Epithelial cell of prostate (primary cell): ENCODE results near the gene CHST8.

Source experiments
- DNase-seq: peaks from one replicate; pipeline ENCODE4 v3.0.0-alpha.2; 2011; ENCODE audit warnings: low read depth, low spot score
- H3K27ac ChIP-seq: fragments of 450-650 bp; 2 replicates; pipeline ENCODE4 v1.5.1; 2017; ENCODE audit warnings: mild to moderate bottlenecking

The CHST8 gene

DNA sequence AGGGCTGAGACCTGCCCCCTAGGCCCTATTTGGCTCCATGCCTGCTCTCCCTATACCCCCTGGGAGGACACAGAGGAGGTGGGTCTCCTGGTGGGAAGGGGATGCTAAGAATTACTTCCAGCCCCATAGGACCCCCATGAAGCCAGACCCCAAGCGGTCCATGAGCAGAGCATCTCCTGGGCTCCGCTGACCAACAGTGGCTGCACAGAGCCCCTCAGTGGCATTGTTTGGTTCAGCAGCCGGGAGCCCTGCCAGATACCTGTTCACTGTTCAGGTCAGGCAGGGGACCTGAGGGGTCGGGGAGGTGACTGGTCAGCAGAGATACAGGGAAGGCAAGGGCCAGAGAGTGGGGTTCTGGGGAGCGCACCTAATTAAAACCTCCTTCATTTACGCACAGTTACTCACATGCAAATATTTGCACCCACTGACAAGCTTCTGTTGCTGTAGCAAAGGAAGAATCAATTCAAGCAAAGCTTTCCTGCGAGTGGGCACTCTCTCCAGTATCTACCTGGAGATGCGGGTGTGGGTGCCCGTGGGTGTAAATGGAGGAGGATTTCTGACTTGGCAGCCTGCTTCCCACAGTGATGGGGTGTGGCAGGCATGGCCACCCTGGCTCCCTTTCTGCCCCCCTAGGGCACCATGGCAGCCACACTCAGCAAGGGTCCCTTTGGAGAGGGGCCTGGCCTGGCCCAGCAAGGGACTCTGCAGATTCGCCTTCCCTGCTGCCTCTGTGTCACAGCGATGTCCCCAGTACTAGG, 83.5 kb downstream of the CHST8 start:
- DNase-seq = no peak
- no peak overlapping the region for H3K27ac ChIP-seq

DNA sequence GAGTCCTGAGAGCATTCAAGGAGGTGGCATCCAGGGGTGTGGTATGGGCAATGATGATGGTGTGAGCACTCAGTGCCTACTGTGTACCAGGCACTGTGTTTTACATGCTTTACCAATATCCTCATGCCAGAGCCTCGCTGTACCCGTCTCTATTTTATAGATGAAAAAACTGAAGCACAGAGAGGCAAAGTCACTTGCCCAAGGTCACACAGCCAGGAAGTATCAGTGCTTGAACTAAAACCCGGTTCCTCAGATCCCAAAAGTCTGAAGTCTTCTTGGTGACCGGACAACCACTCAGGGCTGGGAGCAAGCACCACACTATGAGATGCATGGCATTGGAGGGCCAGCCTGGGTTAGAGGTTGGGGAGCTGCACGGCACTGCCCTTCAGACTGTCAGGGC, 84.1 kb downstream of the CHST8 start:
- no peak for DNase-seq
- H3K27ac ChIP-seq = no peak overlapping the region

DNA sequence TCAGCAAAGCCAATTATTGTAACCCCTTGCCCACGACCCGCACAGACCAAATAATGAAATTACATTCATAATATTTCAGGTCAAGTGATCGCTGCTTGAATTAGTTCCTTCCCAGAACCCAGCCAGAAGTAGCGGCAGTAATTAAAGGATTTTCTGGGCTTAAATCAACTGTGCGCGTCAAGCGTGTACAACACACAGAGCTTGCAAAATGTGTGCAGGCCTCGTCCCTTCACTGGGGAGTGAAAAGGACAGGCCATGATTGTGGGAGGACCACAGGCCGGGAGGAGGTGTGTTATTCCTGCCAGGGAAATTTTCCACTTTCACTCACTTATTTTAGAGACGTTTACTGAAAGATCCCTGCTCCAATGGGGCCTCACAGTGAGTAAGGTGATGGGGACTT, 84.9 kb downstream of the CHST8 start:
- no peak for DNase-seq
- no peak overlapping the region for H3K27ac ChIP-seq

DNA sequence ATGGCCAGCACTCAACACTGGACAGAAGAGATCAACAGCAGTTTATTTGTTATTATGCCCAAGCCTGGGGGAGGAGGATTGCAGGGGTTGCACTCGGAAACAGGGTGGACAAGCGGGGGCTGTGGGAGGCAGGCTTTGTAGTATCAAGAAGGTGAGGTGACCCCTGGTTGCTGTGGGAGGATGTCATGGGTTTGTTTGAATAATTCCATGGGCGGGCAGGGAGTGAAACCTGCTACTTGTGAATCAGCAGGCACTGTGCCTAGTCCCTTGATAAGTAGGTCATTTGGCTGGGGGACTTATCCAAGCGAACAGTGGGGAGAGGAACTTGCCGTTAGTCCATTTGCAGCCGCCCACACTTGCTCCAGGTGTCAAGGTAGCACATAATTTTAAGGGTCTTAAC, 90.5 kb downstream of the CHST8 start:
- no peak for DNase-seq
- no peak overlapping the region for H3K27ac ChIP-seq

DNA sequence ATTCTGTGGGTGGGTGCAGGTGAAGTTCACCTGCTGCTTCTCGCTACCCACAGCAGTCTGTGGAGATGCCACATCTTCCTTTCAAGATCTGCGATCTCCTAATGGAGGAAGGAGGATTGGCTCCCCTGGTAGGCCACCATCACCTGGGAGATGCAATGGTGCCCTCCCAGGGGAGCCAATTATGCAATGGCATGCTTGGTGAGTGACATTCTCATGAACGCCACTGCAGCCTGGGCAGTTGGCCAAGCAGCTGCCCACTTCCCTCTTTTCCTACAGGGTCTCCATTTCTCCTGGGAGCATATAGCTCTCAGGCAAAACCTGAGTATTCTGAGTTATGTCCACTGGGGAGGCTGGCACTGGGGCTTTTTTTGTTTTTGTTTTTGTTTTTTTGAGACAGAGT, 91.4 kb downstream of the CHST8 start:
- H3K27ac ChIP-seq = no peak overlapping the region
- no peak for DNase-seq

DNA sequence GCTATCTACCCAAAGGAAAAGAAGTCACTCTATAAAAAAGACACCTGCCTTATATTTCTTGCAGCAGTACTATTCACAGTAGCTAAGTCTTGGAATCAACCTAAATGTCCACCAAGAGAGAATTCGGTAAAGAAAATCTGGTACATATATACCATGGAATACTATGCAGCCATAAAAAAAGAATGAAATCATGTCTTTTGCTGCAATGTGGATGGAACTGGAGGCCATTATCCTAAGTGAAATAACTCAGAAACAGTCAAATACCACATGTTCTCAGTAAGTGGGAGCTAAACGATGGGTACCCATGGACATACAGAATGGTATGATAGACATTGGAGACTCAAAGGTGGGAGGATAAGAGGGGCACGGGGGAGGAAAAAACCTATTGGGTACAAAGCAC, 92.4 kb downstream of the CHST8 start:
- no peak overlapping the region for H3K27ac ChIP-seq
- no peak for DNase-seq

DNA sequence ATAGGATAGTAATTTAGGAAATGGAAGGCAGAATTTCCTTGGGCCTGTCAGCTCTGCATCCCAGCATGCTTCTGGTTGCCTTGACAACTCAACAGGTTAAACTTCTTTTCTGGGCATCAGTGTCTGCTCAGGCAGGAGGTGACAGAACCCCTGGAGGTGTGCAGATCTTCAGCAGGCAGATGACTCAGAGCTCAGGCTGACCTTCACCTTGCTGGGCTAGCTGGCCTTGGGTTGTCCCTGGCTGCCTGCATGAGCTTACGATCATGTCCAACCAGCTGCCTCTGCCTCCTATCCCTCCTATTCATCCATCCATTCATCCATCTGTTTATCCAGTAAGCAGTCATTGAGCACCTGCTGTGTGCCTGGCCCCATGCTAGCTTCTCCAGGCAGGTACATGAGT, 93.7 kb downstream of the CHST8 start:
- no peak overlapping the region for H3K27ac ChIP-seq
- DNase-seq = no peak

DNA sequence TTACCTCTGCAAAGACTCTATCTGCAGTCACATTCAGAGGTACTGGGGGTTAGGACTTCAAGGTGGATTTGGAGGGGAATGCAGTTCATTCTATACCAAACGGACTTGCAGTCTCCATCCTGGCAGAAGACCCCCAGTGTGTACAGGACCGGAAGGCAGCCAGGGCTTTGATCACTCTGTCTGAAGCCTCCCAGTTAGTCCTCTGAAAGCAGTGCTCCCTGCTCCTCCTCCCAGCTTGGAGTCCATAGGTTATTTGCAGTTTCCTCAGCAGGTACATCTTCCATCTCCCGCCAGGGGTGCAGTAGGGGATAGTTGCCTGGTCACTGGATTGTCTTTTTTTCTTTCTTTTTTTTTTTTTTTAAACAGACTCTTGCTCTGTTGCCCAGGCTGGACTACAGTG, 96.1 kb downstream of the CHST8 start:
- DNase-seq = no peak
- no peak overlapping the region for H3K27ac ChIP-seq

DNA sequence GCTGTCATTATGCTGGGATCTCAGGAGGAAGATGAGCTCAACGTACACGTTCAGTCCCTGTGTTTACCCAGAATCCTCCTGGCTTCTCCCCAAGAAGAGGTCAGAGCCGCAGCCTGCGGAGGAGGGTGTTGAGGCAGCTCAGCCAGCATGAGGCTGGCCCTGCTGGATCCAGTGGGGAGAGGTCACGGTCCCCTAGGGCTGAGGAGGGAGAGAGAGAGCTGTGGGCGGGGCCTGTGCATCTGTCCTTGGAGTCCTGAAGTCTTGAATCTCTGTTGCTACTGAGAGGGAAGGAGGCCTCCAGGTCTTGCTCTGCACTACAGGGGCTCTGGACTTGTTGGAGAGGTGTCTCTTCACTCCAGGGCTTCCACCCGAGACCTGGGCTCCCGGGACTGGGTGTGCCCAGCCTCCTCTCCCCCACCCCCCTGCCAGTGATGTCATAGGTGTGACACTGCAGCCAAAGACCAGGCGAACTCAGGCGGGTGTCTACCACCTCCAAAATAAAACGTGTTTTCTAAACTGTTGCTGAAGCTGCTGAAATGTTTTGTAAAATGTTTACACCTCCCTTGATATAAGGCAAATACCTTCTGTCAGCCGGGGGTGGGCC, 97.0 kb downstream of the CHST8 start:
- DNase-seq = no peak
- no peak overlapping the region for H3K27ac ChIP-seq

DNA sequence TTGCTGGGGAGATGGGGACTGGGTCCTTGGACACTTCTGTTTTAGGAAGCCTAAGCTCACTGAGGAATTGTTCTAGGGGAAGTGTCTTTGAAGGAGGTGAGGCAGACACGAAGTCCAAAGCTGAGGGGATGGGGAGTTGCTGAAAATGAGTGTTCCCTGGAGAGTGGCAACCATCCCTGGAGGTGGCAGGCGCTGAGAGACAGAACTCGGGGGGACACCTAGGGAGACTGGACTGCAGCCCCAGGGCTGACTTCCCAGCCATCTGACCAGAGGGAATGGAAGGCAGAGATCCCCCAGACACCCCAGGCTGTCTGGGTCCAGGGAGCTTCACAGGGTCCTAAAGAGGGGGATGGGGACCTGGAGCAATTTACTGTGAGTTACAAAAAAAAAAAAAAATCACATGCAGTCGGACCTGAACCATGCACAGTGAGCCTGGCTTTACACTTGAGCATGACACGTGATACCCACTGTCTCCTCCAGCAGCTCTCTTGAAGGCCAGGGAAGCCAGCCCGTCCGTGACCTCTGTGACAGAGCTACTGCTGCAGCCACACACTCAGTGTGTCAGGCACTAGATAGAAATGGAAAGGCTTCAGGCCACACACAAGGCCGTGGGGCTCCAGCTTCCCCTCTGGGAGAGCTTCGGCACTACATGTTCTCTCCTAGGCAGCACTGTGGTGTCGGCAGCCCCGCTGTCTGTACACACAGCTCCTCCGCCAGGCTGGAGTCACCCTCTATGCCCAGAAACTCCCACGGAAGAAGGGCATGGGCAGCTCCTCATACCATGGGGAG, 97.8 kb downstream of the CHST8 start:
- DNase-seq = no peak
- no peak overlapping the region for H3K27ac ChIP-seq

DNA sequence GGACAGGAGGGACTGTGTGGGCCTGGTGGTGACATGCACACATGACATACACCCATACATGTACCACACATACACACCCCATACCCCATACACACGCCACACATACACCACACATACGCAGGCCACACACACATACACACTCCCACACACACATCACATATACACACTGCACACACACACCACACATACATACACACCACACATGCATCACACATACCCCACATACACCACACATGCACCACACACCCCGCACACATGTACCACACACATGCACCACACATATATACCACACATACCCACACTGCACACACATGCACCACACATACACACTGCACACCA, 98.4 kb downstream of the CHST8 start:
- DNase-seq = no peak
- H3K27ac ChIP-seq = no peak overlapping the region

DNA sequence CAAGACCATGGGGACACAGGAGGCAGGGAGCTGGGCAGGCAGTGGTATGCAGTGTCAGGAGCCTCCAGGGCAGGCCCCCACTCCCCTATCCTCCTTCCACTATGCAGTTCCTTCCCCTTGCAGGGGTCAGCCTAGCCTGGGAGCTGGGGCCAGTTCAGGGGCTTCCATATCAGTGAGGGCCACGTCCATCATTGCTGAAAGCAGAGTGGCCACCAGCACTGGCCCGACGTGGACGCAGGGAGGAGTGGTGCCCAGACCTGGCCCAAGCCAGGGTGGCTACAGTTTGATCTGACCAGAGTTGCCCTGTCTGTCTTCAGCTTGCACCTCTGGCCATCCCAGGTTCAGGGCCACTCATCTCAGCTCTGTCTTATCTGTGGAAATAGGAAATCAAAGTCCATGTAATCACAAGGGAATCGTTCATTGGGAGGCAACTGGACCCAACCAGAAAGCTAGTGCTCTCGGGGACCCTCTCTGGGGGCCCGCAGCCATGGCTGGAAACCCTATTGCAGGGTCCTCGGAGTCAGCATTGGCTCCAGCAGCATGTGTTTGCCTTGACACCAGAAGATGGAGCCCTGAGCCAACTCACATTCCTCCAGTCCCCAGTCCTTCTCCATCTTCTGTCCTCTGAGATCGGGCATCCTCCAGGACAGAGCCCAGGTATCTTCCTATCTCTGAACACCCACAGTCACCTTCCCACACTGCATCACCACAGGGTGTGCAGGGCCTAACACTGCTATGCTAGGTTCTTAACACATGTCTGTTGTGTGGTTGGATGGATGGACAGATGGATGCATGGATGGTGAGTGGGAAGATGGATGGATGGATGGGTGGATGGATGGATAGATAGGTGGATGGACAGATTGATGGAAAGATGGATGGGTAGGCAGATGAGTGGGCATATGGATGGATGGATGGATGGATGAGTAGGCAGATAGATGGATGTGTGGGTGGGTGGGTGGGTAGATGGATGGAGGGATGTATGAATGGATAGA, 99.2 kb downstream of the CHST8 start:
- no peak for DNase-seq
- no peak overlapping the region for H3K27ac ChIP-seq

DNA sequence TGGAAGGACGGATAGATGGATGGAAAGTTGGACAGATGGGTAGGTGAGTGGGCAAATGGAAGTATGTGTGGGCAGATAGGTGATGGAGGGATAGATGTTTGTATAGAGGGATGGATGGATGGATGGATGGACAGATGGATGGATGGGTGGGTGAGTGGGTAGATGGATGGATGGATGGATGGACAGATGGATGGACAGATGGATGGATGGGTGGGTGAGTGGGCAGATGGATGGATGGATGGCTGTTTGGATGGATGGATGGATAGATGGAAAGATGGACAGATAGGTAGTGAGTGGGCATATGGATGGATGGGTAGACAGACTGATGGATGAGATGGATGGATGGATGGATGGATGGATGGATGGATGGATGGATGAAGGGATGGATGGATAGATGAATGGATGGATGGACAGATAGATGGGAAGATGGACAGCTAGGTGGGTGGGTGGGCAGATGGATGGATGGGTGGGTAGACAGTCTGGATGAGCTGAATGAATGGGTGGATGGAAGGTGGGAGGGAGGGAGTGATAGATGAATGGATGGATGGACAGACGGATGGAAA, 100.1 kb downstream of the CHST8 start:
- no peak for DNase-seq
- no peak overlapping the region for H3K27ac ChIP-seq

DNA sequence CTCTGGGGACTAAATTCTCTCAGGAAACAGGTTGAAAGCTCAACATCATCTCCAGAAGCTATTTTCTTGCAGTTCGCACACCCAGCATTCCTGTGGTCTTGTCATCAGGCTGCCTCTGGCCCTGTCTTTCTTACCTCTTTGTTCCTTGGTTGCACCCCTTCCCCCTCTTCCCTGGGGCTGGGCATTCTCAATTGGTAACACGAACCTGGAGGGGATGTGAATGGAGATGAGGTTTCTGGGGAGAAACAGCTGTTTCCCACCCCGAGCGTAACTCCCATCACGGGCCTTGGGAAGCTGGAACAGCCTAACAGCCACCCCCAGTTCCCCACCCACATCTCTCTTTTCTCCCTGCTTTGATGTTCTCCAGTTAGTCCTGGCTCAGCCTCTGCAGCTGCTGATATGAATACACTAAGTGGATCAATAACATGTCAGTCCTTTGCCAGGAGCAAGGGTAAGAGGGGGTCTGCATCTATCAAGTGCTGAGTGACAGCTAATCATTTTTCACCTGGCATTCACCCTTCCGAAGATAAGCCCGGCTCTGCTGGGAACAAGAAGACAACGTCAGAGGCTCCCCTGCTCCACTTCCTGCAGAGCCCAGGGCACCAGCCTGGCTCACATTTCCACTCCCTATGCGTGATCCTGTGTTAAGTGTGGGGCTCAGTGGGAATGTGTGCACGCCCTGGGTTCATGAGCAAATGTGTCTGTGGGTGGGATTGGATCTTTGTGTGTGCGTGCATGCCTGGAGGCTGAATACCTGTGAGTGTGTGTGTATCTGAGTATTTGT, 100.9 kb downstream of the CHST8 start:
- no peak overlapping the region for H3K27ac ChIP-seq
- no peak for DNase-seq

DNA sequence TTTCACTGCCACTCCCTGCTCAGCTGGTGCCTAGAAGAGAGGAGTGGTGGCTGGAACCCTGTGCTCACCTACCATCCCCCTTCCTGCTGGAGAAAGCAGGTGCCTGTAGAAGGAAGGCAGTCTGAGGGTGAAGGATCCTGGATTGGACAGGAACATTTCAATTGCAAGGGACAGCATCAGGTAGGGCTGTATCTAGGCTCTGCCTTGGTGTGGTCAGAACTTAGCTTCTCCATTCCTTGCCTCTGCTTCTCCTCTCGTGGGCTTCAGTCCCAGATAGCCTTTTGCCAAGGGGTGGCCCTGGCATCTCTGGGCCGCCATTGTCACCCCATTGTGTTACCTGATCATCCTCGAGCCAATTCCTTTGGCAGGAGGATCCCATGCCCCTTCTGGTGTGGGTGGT, 101.8 kb downstream of the CHST8 start:
- DNase-seq = no peak
- no peak overlapping the region for H3K27ac ChIP-seq

DNA sequence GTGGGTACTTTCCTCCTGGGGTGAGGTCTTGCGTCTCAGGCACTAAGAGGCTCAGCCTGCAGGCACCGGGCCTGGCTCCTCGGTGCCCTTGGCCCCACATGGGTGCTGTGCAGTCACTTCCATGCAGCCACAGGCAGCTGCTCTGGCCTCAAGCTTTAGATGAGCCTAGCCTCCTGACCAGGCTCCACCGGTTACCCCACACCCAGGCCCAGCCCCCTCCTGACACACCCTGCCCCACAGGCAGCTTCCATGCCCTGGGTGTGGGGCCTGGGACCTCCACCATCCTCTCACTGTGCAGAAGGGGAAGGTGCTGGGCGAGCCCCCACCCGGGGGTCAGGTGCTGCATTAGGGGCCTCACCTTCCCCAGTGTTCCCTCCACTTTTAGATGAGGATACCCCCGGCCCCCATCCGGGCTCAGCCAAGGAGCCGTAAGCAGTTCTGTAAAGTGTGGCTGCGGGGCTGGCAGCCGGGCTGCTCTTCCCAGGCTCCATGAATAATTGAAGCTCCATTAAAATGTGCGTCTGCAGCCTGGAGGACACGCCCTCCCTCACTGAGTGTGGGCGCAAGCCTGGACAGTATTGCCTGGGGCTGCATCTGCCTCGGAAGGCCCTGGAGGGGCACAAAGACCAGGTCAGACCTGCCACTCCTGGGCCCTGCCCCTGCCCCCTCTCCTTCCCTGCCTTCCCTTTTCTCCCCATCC, 102.4 kb downstream of the CHST8 start:
- DNase-seq = no peak
- H3K27ac ChIP-seq = no peak overlapping the region

DNA sequence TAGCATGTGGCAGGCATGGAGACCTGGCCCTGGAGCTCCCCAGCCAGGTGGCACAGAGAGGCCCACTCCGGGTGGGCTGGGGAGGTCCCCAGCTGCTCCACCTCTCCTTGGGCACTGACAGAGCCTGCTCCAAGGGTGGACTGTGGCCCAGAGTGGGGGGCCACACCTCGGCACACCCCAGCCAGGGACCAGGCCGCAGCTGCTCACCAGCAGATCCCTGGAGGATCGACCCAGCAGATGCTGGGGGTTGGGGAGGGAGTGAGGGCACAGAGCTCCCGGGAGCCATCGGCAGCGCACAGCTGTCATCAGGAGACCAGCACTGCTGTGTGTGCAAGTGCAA, 102.9 kb downstream of the CHST8 start:
- H3K27ac ChIP-seq = no peak overlapping the region
- no peak for DNase-seq

DNA sequence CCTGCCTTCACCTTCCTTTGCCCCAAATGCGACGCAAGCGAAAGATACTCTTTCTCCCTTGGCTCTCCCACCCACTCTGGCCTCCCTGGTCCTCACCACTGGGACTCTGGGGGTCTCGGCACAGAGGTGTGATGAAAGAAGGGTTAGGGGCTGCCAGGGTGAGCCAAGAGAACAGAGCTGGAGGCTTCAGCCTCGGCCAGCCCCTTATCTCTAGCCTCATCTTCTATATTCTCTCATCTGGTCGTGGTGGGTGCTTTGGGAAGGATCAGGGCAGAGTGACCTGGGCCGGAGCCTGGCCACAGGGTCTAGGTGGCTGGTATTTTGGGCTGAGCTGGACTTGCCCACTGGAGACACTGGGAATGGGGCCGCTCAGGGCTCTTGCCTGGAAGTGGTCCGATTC, 103.8 kb downstream of the CHST8 start:
- no peak overlapping the region for H3K27ac ChIP-seq
- no peak for DNase-seq

DNA sequence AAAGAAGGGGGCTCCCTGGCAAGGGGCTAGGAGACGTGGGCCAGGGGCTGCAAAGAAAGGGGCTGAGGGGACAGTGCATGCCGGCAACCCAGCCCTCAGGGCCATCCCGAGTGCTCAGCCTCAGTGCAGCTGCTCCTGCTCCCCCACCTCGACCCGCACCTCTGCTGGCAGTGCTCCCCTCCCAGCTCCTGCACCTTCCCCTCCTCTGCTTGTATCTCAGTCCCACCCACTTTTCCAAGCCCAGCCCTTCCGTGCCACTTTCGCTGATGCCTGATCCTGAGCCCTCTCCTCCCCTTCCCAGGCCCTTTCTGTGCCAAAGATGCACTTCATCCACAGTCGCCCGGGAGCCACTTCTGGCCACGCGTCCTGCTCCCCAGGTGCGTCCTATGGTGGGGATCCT, 105.0 kb downstream of the CHST8 start:
- DNase-seq = no peak
- no peak overlapping the region for H3K27ac ChIP-seq
